ENCODE measurements around the gene PRKG1. TPM values are rescaled to one million over a fixed set of nuclear protein-coding genes. Genes with fewer than 3 reads are reported as not detected.

PRKG1 gene
- total RNA-seq, 1 experiment from 2014 or later = 10.4 TPM

GRCh38 chr10:52119507-52119906 lies 1045.2 kb downstream of the PRKG1 start:
- Mint-ChIP-seq H3K4me3 (no peak overlapping the region; a peak in 1 of 5 replicates), H3K27ac (no peak overlapping the region), H3K9me3 (no peaks in the 10 kb centered on the region), H3K36me3 (ENCODE audit: insufficient read depth in 1 of 3, low read depth in 3 of 3) (no peaks in the 10 kb centered on the region), H3K27me3 (ENCODE audit: low read depth) (no peaks in the 10 kb centered on the region), H3K4me1 (no peaks in the 10 kb centered on the region)
- no peaks in the 10 kb centered on the region for H3K9me3 ChIP-seq (ENCODE audit: control insufficient read depth, low read depth, low read length)
- H3K9ac ChIP-seq (ENCODE audit: extremely low read depth, insufficient read length, low read length) = no peak overlapping the region
- no peak overlapping the region for H2BK12ac ChIP-seq (ENCODE audit: insufficient read length, low read depth, low read length)
- no peak overlapping the region for H4K5ac ChIP-seq (ENCODE audit: insufficient read length, low read depth, low read length)
- H2BK5ac ChIP-seq (ENCODE audit: insufficient read length, low read length) = no peak overlapping the region
- no peak overlapping the region for H3K56ac ChIP-seq (ENCODE audit: insufficient read length, low read depth, low read length)
- H3K27ac ChIP-seq (ENCODE audit: insufficient read length, low read depth, low read length) = no peak overlapping the region
- H4K20me1 ChIP-seq (ENCODE audit: control insufficient read depth, insufficient read depth, insufficient read length) = no peaks in the 10 kb centered on the region
- H3K79me2 ChIP-seq (ENCODE audit: insufficient read depth, low read length) = no peaks in the 10 kb centered on the region
- no peak overlapping the region for H3K4me2 ChIP-seq (ENCODE audit: insufficient read depth, insufficient read length, low read length)
- no peak overlapping the region for H4K91ac ChIP-seq (ENCODE audit: insufficient read length, low read depth, low read length)
- H3K27me3 ChIP-seq (ENCODE audit: insufficient read depth, low read length) = no peaks in the 10 kb centered on the region
- H3K23me2 ChIP-seq (ENCODE audit: insufficient read length, low read depth, low read length, poor library complexity, severe bottlenecking) = no peaks in the 10 kb centered on the region
- no peak overlapping the region for H2BK120ac ChIP-seq (ENCODE audit: low read depth, low read length, poor library complexity, severe bottlenecking)
- H2BK20ac ChIP-seq (ENCODE audit: low read depth, low read length, poor library complexity, severe bottlenecking) = no peak overlapping the region
- no peak overlapping the region for H3K23ac ChIP-seq (ENCODE audit: insufficient read length, low read depth, low read length)
- no peaks in the 10 kb centered on the region for H3K79me1 ChIP-seq (ENCODE audit: insufficient read depth, low read depth, low read length, poor library complexity, severe bottlenecking)
- H3K14ac ChIP-seq (ENCODE audit: insufficient read depth, low read length) = no peak overlapping the region
- no peak overlapping the region for H2AK5ac ChIP-seq (ENCODE audit: insufficient read length, low read length)
- no peak overlapping the region for H3K4ac ChIP-seq (ENCODE audit: low read depth, low read length)
- no peak for TF ChIP-seq CTCF (conservative IDR thresholded peaks at IDR 0.05)
- no peak overlapping the region for H3T11ph ChIP-seq (ENCODE audit: low read length)
- H4K8ac ChIP-seq (replicated peaks; ENCODE audit: insufficient read length, low read depth, low read length) = no peak overlapping the region
- DNase-seq = no peak
- no peak overlapping the region for H2BK15ac ChIP-seq (ENCODE audit: low read depth, low read length)
- no peak overlapping the region for H2AFZ ChIP-seq (ENCODE audit: low read length)
- no peak overlapping the region for H3K18ac ChIP-seq (ENCODE audit: insufficient read length, low read depth, low read length)
- no peaks in the 10 kb centered on the region for H3K4me1 ChIP-seq (ENCODE audit: insufficient read depth, low read length)

All from H9 (cell line).